SK-N-MC (cell line): ENCODE data around the gene BICC1.

ENCODE experiments used
- DNase-seq: peaks from one replicate; pipeline ENCODE4 v3.0.0-alpha.2; 2011; ENCODE audit warnings: low read depth, low spot score
- H3K27ac ChIP-seq: fragments of 200-600 bp; sonication (generic); 2 replicates; pipeline ENCODE4 v1.5.1; 2016; ENCODE audit warnings: mixed run types
- H3K36me3 ChIP-seq: fragments of 200-600 bp; sonication (generic); 2 replicates; pipeline ENCODE4 v1.6.1; 2017; ENCODE audit warnings: antibody characterized with exemption, low read length, mixed read lengths; ENCODE audit not compliant: insufficient read depth
- H3K4me3 ChIP-seq: fragments of 200-600 bp; sonication (generic); 2 replicates; pipeline ENCODE4 v1.5.1; 2016
- H3K9ac ChIP-seq: fragments of 200-600 bp; sonication (generic); 2 replicates; pipeline ENCODE4 v1.8.0; 2017; ENCODE audit warnings: mixed run types, mixed read lengths; ENCODE audit not compliant: insufficient read length
- H3K9me3 ChIP-seq: fragments of 200-600 bp; sonication (generic); 2 replicates; pipeline ENCODE4 v1.6.1; 2017; ENCODE audit warnings: low read depth, mild to moderate bottlenecking, antibody characterized with exemption, low read length, moderate library complexity, mixed read lengths
- EZH2 ChIP-seq: fragments of 200-600 bp; sonication (generic); IDR thresholded peaks from one replicate; pipeline ENCODE4 v1.6.1; 2017; ENCODE audit warnings: antibody characterized with exemption
- FOXP2 ChIP-seq: optimal IDR thresholded peaks from 2 replicates; pipeline ENCODE3; 2011; ENCODE audit warnings: mild to moderate bottlenecking, moderate library complexity; ENCODE audit not compliant: insufficient read depth; ENCODE audit errors: extremely low read length, control extremely low read depth
- POLR2AphosphoS5 ChIP-seq: IDR thresholded peaks from 2 replicates; pipeline ENCODE4 v1.6.1; 2012; ENCODE audit warnings: mild to moderate bottlenecking, low read depth, low read length, borderline replicate concordance

Gene BICC1, protein sequence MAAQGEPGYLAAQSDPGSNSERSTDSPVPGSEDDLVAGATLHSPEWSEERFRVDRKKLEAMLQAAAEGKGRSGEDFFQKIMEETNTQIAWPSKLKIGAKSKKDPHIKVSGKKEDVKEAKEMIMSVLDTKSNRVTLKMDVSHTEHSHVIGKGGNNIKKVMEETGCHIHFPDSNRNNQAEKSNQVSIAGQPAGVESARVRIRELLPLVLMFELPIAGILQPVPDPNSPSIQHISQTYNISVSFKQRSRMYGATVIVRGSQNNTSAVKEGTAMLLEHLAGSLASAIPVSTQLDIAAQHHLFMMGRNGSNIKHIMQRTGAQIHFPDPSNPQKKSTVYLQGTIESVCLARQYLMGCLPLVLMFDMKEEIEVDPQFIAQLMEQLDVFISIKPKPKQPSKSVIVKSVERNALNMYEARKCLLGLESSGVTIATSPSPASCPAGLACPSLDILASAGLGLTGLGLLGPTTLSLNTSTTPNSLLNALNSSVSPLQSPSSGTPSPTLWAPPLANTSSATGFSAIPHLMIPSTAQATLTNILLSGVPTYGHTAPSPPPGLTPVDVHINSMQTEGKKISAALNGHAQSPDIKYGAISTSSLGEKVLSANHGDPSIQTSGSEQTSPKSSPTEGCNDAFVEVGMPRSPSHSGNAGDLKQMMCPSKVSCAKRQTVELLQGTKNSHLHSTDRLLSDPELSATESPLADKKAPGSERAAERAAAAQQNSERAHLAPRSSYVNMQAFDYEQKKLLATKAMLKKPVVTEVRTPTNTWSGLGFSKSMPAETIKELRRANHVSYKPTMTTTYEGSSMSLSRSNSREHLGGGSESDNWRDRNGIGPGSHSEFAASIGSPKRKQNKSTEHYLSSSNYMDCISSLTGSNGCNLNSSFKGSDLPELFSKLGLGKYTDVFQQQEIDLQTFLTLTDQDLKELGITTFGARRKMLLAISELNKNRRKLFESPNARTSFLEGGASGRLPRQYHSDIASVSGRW

DNA sequence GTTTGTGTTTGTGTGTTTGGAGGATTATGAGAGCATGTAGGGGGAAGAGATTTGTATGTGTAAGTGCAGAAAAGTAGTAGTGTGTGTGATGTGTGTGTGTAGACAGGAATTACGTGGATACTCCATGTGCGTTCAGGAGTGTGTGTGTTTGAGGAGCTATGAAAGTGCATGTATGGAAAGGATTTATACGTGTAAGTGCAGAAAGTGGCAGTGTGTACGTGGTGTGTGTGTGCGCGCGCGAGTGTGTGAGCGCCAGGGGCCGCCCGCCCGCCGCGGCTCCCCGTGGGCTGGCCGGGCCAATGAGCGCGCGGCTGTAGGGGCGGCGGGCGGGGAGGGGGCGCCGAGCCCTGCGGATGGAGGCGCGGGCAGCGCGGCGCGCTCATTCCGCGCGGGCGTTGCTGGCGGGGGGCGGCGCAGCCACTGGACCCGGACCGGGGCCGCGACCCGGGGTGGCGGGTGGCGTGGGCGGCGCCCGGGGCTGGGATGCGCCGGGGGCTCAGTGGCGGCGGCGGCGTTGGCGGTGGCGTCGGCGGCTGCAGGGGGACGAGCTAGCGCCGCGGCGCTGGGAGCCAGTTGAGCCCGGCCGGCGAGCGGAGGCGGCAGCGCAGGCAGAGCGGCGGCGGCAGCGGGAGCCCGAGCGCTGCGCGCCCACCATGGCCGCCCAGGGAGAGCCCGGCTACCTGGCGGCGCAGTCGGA lies at the start of gene BICC1:
TSS of gene BICC1 (plus strand) at position 382 of the 697 bp plus-strand sequence. CDS start at position 654, 272 bp downstream.
- H3K9ac ChIP-seq, result no peak within 1 kb of the TSS
- DNase-seq, result no peak
- no peaks in the 10 kb centered on the region for H3K9me3 ChIP-seq
- H3K4me3 ChIP-seq, result peak within 1 kb of the TSS; percentile 66
- TF ChIP-seq EZH2, result no peak
- no peak for TF ChIP-seq FOXP2
- no peaks in the 10 kb centered on the region for H3K36me3 ChIP-seq
- no peak within 1 kb of the TSS for H3K27ac ChIP-seq

DNA sequence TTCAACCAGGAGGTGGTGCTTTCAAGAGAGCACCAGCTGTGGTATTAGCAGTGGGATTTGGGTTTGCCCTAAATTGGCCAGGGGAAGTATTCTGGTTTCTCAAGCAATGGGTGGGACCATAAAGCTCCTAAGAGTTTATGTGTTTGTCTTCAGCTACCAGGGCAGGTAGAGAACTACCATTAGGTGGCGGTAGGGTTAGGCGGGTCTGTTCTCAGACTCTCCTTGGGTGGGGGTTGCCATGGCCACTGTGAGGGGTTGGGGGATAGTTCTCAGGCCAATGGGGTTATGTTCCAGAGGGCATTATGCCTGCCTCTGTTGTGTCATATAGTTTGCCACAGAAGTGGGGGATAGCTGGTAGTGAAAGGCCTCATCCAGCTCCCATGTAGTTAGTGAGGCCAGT lies 47.7 kb upstream of the BICC1 start:
- no peak for TF ChIP-seq EZH2
- TF ChIP-seq FOXP2, result no peak
- no peak for TF ChIP-seq POLR2AphosphoS5
- DNase-seq, result no peak

DNA sequence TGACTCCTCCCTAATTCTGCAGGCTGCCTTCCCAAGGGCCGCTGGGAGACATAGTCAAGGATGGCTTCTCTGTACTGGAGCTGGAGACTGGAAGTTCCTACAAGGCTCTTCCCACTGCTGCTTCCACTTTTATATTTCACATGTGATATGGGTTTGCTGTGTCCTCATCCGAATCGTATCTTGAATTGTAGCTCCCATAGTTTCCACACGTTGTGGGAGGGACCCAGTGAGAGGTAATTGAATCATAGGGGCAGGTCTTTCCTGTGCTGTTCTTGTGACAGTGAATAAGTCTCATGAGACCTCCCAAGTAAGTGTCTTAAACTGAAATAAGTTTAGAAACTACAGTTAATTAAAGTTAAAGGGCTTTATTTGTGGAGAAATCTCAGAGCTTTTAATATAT lies 47.0 kb upstream of the BICC1 start:
- Histone ChIP-seq H3K9ac (no peak overlapping the region), H3K27ac (no peak overlapping the region), H3K9me3 (no peaks in the 10 kb centered on the region), H3K36me3 (no peaks in the 10 kb centered on the region), H3K4me3 (no peak overlapping the region)
- no peak for DNase-seq
- TF ChIP-seq EZH2 (no peak), POLR2AphosphoS5 (no peak), FOXP2 (no peak)

More for the DNA sequence above, 47.7 kb upstream of the BICC1 start:
- Histone ChIP-seq H3K27ac (no peak overlapping the region), H3K9me3 (no peaks in the 10 kb centered on the region), H3K36me3 (no peaks in the 10 kb centered on the region), H3K4me3 (no peak overlapping the region), H3K9ac (no peak overlapping the region)

DNA sequence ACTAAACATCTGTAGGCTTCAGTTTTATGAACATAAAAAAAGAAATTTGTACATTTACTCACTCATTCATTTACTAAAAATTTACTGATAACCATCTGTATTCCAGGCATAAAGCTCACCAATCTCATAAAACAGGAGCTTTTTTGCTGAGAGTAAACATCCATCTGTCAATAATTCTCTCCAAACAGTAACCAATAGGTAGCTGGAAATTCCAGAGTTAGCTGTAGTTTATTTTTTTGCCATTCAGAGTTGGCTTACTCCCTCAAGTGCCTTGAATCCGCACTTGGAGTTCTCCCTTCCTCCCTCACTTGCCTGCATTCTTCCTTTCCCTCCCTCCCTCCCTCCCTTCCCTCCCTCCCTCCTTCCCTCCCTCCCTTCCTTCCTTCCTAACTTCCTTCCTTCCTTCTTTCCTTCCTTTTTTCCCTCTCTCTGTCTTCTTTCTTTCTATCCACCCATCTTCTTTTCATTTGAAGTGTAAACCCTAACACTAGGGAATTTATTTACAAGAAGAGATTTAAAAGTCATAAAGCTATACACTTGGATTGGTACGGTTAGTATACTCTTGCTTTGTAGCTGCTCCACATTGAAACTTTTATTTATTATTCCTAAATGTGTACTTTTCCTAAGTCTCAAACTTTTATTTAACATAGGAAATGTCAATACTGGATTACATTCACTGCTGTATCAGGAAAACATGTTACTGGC lies 44.6 kb upstream of the BICC1 start:
- Histone ChIP-seq H3K9me3 (no peaks in the 10 kb centered on the region), H3K36me3 (no peaks in the 10 kb centered on the region), H3K9ac (no peak overlapping the region), H3K4me3 (no peak overlapping the region), H3K27ac (no peak overlapping the region)
- no peak for TF ChIP-seq FOXP2
- TF ChIP-seq POLR2AphosphoS5, result no peak
- no peak for TF ChIP-seq EZH2
- DNase-seq, result no peak

DNA sequence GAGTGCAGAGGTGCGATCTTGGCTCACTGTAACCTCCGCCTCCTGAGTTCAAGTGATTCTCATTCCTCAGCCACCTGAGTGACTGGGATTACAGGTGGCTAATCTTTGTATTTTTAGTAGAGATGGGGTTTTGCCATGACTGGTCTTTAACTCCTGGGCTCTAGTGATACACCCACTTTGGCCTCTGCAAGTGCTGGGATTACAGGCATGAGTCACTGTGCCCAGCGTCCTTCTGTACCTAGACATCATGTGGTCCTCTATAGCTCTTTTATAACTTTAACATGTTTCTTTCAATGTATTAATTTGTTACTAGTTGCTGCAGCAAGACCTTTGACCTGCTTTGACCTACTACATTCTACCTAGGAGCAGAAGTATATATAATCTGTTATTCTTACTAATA lies 38.7 kb upstream of the BICC1 start:
- H3K4me3 ChIP-seq, result no peak overlapping the region
- H3K9ac ChIP-seq, result no peak overlapping the region
- no peak for DNase-seq
- H3K9me3 ChIP-seq, result no peaks in the 10 kb centered on the region
- TF ChIP-seq POLR2AphosphoS5 (no peak), EZH2 (no peak), FOXP2 (no peak)
- no peak overlapping the region for H3K27ac ChIP-seq
- H3K36me3 ChIP-seq, result no peaks in the 10 kb centered on the region

DNA sequence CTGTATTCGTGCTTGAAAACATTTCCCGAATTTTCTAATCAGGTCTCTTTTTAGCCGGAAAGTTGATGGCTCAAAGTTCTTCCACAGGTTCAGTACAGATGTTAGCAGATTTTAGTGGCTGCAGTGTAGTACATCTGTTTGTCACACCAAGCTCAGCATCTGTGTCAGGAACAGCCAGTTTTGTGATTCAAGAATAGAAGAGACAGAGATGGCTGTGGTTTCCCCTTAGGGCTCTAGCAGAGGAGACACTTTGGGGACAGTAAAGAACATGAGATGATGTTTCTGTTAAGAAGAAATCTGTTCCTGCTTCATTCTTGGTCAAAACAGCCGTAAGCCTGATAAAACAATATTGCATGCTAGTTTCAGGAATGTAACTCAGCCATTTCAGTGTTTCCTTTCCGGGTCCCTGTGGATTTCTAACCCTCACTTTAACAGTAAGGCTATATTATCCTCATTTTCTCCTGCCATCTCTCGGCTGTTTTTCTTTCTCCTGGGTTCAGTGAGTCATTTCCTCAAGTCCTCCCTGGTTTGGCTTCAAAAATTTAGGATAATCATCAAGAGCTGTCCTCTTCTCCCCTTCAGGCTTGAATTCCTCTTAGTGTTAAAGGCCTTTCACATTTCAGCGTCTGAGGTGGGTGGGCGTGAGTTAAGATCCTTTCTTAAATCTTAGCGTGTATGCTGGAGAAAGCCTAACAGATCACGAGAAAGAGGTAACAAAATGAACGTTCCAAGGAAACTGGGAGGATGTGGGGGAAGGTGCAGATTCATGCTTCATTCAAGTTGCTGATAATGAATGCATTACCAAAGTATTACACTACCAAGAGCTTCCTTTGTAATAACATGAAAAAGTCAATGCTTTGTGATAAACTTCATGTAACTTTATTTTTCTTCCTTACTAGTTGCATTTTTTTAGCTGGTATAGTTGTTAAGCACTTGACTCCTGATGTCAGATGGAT lies 37.1 kb upstream of the BICC1 start:
- H3K27ac ChIP-seq, result no peak overlapping the region
- H3K36me3 ChIP-seq, result no peaks in the 10 kb centered on the region
- H3K4me3 ChIP-seq, result peak overlapping the region; percentile 12; the same call in 1 of the 2 replicates
- no peaks in the 10 kb centered on the region for H3K9me3 ChIP-seq
- TF ChIP-seq POLR2AphosphoS5 (no peak), EZH2 (no peak), FOXP2 (no peak)
- no peak overlapping the region for H3K9ac ChIP-seq
- DNase-seq, result no peak

DNA sequence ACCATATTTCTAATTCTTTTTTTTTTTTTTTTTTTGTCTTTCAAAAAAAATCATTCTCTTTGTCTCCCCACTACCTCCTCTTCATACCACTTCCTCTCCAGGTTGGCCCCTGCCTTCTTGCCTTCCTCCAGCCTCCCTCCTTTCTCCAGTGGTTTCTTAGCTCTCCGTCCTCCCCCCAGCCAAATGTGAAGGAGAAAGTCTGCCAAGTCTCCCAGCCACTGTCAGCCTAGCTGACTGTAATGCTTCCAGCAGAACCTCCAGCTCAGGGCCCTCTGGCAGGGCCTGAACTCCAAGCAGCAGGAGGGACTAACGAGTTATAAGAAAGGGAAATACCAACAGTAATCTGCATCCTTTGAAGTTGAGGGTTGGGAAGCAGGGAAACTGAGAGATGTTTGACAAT lies 35.5 kb upstream of the BICC1 start:
- Histone ChIP-seq H3K27ac (no peak overlapping the region), H3K4me3 (no peak overlapping the region), H3K9me3 (no peaks in the 10 kb centered on the region), H3K36me3 (no peaks in the 10 kb centered on the region), H3K9ac (no peak overlapping the region)
- TF ChIP-seq EZH2 (no peak), POLR2AphosphoS5 (no peak), FOXP2 (no peak)
- DNase-seq, result no peak
